AG10803 (cell line): ENCODE results near the gene KRTAP4-12.
"Not testable (repeated sequence)": the region's sequence is repeated elsewhere in the genome, so short reads cannot be mapped to it uniquely, and the experiment has no call there.

Experiments
- DNase-seq: peaks from one replicate; pipeline ENCODE4 v3.0.0; 2010; ENCODE audit warnings: low read depth
- H3K4me3 ChIP-seq: 2 replicates; pipeline ENCODE4 v1.5.1; 2011; ENCODE audit warnings: mild to moderate bottlenecking, low read length, control low read depth
- TF ChIP-seq, protein P1 (sequence below): conservative IDR thresholded peaks from 2 replicates; pipeline ENCODE4 v1.5.1; 2011; ENCODE audit warnings: mild to moderate bottlenecking, low read length, control low read depth, inconsistent platforms

The KRTAP4-12 gene

DNA sequence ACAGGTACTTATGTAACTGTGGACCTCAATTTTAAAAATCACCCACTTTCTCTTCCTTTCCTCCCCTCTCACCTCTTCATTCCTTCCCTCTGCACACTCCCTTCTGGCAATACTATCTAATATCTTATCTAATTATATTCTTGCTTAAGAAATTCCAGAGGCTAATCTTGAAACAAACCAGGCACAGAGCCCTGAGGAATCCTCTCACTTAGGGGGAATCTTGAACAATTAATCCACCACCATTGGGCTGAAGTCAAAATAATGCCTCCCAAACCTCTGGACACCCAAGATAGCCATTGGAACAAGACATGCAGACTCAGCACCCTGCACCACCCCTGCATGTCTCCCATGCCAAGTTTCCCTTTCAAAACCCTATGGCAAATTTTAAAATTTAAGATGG is 17.4 kb upstream of the KRTAP4-12 start:
- H3K4me3 ChIP-seq = no peak overlapping the region
- TF ChIP-seq, protein P1, sequence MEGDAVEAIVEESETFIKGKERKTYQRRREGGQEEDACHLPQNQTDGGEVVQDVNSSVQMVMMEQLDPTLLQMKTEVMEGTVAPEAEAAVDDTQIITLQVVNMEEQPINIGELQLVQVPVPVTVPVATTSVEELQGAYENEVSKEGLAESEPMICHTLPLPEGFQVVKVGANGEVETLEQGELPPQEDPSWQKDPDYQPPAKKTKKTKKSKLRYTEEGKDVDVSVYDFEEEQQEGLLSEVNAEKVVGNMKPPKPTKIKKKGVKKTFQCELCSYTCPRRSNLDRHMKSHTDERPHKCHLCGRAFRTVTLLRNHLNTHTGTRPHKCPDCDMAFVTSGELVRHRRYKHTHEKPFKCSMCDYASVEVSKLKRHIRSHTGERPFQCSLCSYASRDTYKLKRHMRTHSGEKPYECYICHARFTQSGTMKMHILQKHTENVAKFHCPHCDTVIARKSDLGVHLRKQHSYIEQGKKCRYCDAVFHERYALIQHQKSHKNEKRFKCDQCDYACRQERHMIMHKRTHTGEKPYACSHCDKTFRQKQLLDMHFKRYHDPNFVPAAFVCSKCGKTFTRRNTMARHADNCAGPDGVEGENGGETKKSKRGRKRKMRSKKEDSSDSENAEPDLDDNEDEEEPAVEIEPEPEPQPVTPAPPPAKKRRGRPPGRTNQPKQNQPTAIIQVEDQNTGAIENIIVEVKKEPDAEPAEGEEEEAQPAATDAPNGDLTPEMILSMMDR = no peak
- no peak for DNase-seq

- DNase-seq = peak; percentile 95
- TF ChIP-seq, protein P1 = no peak
- H3K4me3 ChIP-seq = no peak within 1 kb of the TSS
Observed at GRCh38 chr17:41140360-41141131, 16.6 kb upstream of the KRTAP4-12 start, which contains the start of gene KRTAP4-6. Gene KRTAP4-6, minus strand, starts transcription at chr17:41140544. Its CDS starts 57 bp downstream, at chr17:41140487.

DNA sequence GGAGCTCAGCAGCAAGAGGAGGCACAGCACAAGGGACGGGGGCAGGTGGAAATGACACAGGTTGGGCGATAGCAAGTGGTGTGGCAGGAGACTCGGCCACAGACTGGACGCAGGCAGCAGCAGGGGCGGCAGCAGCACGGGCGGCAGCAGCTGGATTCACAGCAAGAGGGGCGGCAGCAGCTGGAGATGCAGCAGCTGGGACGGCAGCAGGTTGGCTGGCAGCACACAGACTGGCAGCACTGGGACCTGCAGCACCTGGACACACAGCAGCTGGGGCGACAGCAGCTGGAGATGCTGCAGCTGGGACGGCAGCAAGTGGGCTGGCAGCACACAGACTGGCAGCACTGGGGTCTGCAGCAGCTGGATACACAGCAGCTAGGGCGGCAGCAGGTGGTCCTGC is 15.9 kb upstream of the KRTAP4-12 start:
- DNase-seq, H3K4me3 ChIP-seq: not testable (repeated sequence)

GRCh38 chr17:41133880-41134735 is 10.1 kb upstream of the KRTAP4-12 start:
- no peak overlapping the region for H3K4me3 ChIP-seq
- peak; percentile 43 for DNase-seq
- TF ChIP-seq, protein P1 = no peak

DNA sequence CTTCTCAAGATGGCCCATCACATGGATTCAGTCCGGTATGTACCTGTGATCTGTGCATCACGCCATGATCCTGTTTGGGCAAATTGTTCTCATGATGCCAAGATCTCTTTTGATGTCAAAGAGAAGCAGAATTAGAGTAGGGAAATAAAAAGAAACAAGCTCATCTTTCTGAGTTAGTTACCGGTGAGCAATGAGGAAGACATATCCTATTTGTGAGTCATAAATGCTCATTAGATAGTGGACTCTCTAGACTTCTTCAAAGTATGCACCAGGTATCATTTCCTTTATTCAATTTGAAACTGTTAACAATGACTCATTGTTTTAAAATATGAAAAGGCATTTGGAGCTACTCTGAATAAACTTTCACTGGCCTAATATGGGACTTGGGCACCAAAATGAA is 8.0 kb upstream of the KRTAP4-12 start:
- TF ChIP-seq, protein P1 = no peak
- DNase-seq = no peak
- no peak overlapping the region for H3K4me3 ChIP-seq

DNA sequence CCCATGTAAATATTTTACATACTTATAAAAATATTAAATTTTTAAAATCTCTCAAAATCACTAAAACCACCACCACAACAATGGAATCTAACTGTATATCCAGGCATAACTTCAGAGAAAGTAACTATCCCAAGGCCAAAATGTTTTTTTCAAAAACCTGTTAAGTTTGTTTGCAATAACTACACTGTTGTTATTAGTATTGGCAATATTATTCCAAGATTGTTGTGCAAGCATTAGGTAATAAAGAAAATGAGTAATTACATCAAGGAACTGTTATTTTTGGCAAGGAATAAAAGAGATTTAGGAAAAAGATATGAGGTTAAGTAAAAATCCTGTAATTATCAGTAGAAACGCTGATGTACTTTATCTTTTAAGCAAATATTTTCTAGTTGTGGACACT is 3.4 kb upstream of the KRTAP4-12 start:
- H3K4me3 ChIP-seq = no peak overlapping the region
- no peak for DNase-seq
- TF ChIP-seq, protein P1 = no peak

GRCh38 chr17:41126412-41126811 is 2.4 kb upstream of the KRTAP4-12 start:
- DNase-seq = no peak
- TF ChIP-seq, protein P1 = no peak

More at GRCh38 chr17:41126412-41126811, 2.4 kb upstream of the KRTAP4-12 start:
- H3K4me3 ChIP-seq = no peak overlapping the region
